CD4-positive, CD25-positive, alpha-beta regulatory T cell (primary cell): Measurements from ENCODE around the gene RAB44. TPM values are rescaled to one million over a fixed set of nuclear protein-coding genes. Genes with fewer than 3 reads are reported as not detected.

Experiments
- ATAC-seq, 2 donors: fragments of 150-1000 bp; cut with Tn5 transposase; one replicate each; pipeline ENCODE4 v1.10.0; 2021; ENCODE audit warnings: low read depth in 2 of 2, moderate number of reproducible peaks in 2 of 2, moderate library complexity in 1 of 2
- DNase-seq, 3 donors: peaks; one replicate each; pipeline versions ENCODE4 v3.0.0 to v3.0.0-alpha.2; 2012 to 2022; ENCODE audit warnings: mixed read lengths in 1 of 3
- H3K27ac ChIP-seq: one replicate; pipeline ENCODE4 v1.7.0; 2013; ENCODE audit warnings: mild to moderate bottlenecking, low read length; ENCODE audit not compliant: insufficient read depth, poor library complexity, severe bottlenecking
- H3K27me3 ChIP-seq: one replicate; pipeline ENCODE4 v1.7.0; 2013; ENCODE audit warnings: low read length; ENCODE audit not compliant: control insufficient read depth, insufficient read depth
- H3K36me3 ChIP-seq: one replicate; pipeline ENCODE4 v1.7.0; 2013; ENCODE audit warnings: mild to moderate bottlenecking, low read length, moderate library complexity; ENCODE audit not compliant: control insufficient read depth, insufficient read depth
- H3K4me1 ChIP-seq: 2 replicates; pipeline ENCODE4 v1.7.0; 2013; ENCODE audit warnings: mild to moderate bottlenecking, low read length; ENCODE audit not compliant: insufficient read depth, control insufficient read depth, poor library complexity, severe bottlenecking
- H3K4me3 ChIP-seq: one replicate; pipeline ENCODE4 v1.7.0; 2013; ENCODE audit warnings: low read depth, mild to moderate bottlenecking, low read length, moderate library complexity
- H3K9me3 ChIP-seq, 2 experiments: 1 replicate in 1 of 2; 2 replicates in 1 of 2; pipeline ENCODE4 v1.7.0; 2013; ENCODE audit warnings: low read length in 2 of 2, mild to moderate bottlenecking in 1 of 2, moderate library complexity in 1 of 2; ENCODE audit not compliant: control insufficient read depth in 2 of 2
- H3K27ac Mint-ChIP-seq, 3 donors: one replicate each; pipeline ENCODE4 v1.8.0; 2020 to 2022; ENCODE audit warnings: mild to moderate bottlenecking in 3 of 3, mixed read lengths in 3 of 3, moderate library complexity in 2 of 3
- H3K27me3 Mint-ChIP-seq: one replicate; pipeline ENCODE4 v1.8.0; 2022; ENCODE audit warnings: mild to moderate bottlenecking, mixed read lengths
- H3K36me3 Mint-ChIP-seq: one replicate; pipeline ENCODE4 v1.8.0; 2020; ENCODE audit warnings: mixed read lengths
- H3K4me1 Mint-ChIP-seq, 4 donors: one replicate each; pipeline ENCODE4 v1.8.0; 2020 to 2022; ENCODE audit warnings: mixed read lengths in 4 of 4, mild to moderate bottlenecking in 1 of 4
- H3K4me3 Mint-ChIP-seq, 4 donors: one replicate each; pipeline ENCODE4 v1.8.0; 2020 to 2022; ENCODE audit warnings: mild to moderate bottlenecking in 4 of 4, mixed read lengths in 4 of 4, moderate library complexity in 3 of 4
- H3K9me3 Mint-ChIP-seq, 7 donors: one replicate each; pipeline ENCODE4 v1.8.0; 2020 to 2022; ENCODE audit warnings: mixed read lengths in 7 of 7, mild to moderate bottlenecking in 3 of 7, moderate library complexity in 2 of 7
- polyA plus RNA-seq, 4 donors: library from polyadenylated mRNA; unstranded; fragments of 300-500 nt; fragmentation: Illumina TruSeq; gene quantifications; one replicate each; pipeline ENCODE4 v1.2.3, GENCODE V29; 2021
- total RNA-seq: library from RNA; stranded (reverse); gene quantifications from one replicate; pipeline ENCODE4 v1.2.3, GENCODE V29; 2022

The RAB44 gene
- total and polyA plus RNA-seq, 5 donors from 2014 or later, result 0.27 TPM; not detected in 4

GRCh38 chr6:36663504-36664446 lies 33.9 kb upstream of the RAB44 start:
- no peak for ATAC-seq
- H3K27ac Mint-ChIP-seq, result peak overlapping the region in 1 of 3 donors; percentile 36

DNA sequence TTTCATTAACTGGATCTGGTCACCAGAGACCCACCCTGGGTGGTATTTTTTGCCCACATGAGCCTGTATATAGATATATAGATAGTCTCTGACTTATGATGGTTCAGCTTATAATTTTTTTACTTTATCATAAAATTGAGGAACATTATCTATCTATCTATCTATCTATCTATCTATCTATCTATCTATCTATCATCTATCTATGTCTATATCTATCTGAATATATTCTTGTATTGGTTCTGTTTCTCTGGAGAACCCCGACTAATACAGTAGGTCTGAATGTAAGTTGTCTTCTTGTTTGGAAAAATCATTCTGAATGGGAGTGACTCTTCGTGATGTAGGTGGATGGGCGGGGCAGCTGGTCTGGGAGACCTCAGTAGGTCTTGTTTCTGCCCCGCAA lies 32.4 kb upstream of the RAB44 start:
- DNase-seq, result no peak
- H3K9me3 ChIP-seq, result no peaks in the 10 kb centered on the region
- no peaks in the 10 kb centered on the region for H3K9me3 Mint-ChIP-seq
- no peaks in the 10 kb centered on the region for H3K4me1 ChIP-seq
- peaks cover 7% of the 10 kb centered on the region for H3K27me3 ChIP-seq
- peaks cover 5% of the 10 kb centered on the region for H3K27me3 Mint-ChIP-seq
- ATAC-seq, result no peak
- no peaks in the 10 kb centered on the region for H3K36me3 Mint-ChIP-seq
- no peak overlapping the region for H3K4me3 Mint-ChIP-seq
- H3K4me1 Mint-ChIP-seq, result peaks cover 0 to 10% (median 4%) of the 10 kb centered on the region in 4 donors
- H3K4me3 ChIP-seq, result no peak overlapping the region
- no peak overlapping the region for H3K27ac Mint-ChIP-seq
- H3K27ac ChIP-seq, result no peak overlapping the region
- H3K36me3 ChIP-seq, result no peaks in the 10 kb centered on the region

More at GRCh38 chr6:36663504-36664446, 33.9 kb upstream of the RAB44 start:
- H3K4me3 ChIP-seq, result no peak overlapping the region
- peaks cover 18% of the 10 kb centered on the region for H3K27me3 Mint-ChIP-seq
- no peak for DNase-seq
- no peaks in the 10 kb centered on the region for H3K36me3 ChIP-seq
- H3K4me1 ChIP-seq, result no peaks in the 10 kb centered on the region
- peaks cover 17% of the 10 kb centered on the region for H3K27me3 ChIP-seq
- H3K9me3 ChIP-seq, result no peaks in the 10 kb centered on the region
- H3K4me1 Mint-ChIP-seq, result peaks cover 0 to 10% (median 4%) of the 10 kb centered on the region in 4 donors
- no peak overlapping the region for H3K4me3 Mint-ChIP-seq
- H3K9me3 Mint-ChIP-seq, result no peaks in the 10 kb centered on the region
- H3K27ac ChIP-seq, result no peak overlapping the region
- no peaks in the 10 kb centered on the region for H3K36me3 Mint-ChIP-seq

- Mint-ChIP-seq H3K27ac (no peak overlapping the region), H3K27me3 (peaks cover 5% of the 10 kb centered on the region), H3K4me3 (no peak overlapping the region), H3K36me3 (no peaks in the 10 kb centered on the region), H3K9me3 (no peaks in the 10 kb centered on the region), H3K4me1 (peaks cover 0 to 10% (median 4%) of the 10 kb centered on the region in 4 donors)
- H3K36me3 ChIP-seq, result no peaks in the 10 kb centered on the region
- no peak overlapping the region for H3K4me3 ChIP-seq
- ATAC-seq (no peak), DNase-seq (no peak)
- no peaks in the 10 kb centered on the region for H3K4me1 ChIP-seq
- H3K9me3 ChIP-seq, result no peaks in the 10 kb centered on the region
- no peak overlapping the region for H3K27ac ChIP-seq
- peaks cover 2% of the 10 kb centered on the region for H3K27me3 ChIP-seq
Observed at GRCh38 chr6:36666287-36666686, 31.3 kb upstream of the RAB44 start.

GRCh38 chr6:36666826-36667591 lies 30.6 kb upstream of the RAB44 start:
- no peaks in the 10 kb centered on the region for H3K4me1 ChIP-seq
- no peaks in the 10 kb centered on the region for H3K9me3 Mint-ChIP-seq
- ATAC-seq (no peak), DNase-seq (no peak)
- no peak overlapping the region for H3K4me3 Mint-ChIP-seq
- H3K36me3 ChIP-seq, result no peaks in the 10 kb centered on the region
- H3K4me3 ChIP-seq, result no peak overlapping the region
- H3K27me3 Mint-ChIP-seq, result peaks cover 5% of the 10 kb centered on the region
- no peaks in the 10 kb centered on the region for H3K9me3 ChIP-seq
- H3K27ac ChIP-seq, result no peak overlapping the region
- no peaks in the 10 kb centered on the region for H3K27me3 ChIP-seq
- H3K4me1 Mint-ChIP-seq, result peaks cover 0 to 10% (median 4%) of the 10 kb centered on the region in 4 donors
- H3K36me3 Mint-ChIP-seq, result no peaks in the 10 kb centered on the region
- H3K27ac Mint-ChIP-seq, result no peak overlapping the region

DNA sequence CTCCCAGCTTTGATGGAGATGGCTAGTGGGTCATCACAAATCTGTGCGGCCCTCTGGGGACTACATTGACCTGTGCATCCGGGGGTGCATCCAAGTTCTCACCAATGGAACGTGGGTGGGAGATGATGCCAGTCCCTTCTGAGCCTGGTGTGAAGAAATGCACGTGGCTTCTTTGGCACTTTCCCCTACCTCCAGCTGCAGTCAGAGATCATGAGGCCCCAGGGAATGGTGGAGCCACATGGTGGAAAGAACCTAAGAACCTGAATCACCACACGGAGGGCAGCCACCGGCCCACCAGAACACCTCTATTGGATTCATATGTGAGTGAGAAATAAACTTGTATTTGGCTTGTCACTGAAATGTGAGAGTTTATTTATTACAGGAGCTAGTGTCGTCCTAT lies 29.0 kb upstream of the RAB44 start:
- no peaks in the 10 kb centered on the region for H3K27me3 ChIP-seq
- Mint-ChIP-seq H3K9me3 (no peaks in the 10 kb centered on the region), H3K27ac (no peak overlapping the region), H3K27me3 (no peaks in the 10 kb centered on the region), H3K36me3 (no peaks in the 10 kb centered on the region), H3K4me1 (peaks cover 0 to 2% (median 0%) of the 10 kb centered on the region in 4 donors), H3K4me3 (peak overlapping the region in 1 of 4 donors; percentile 76)
- DNase-seq (no peak), ATAC-seq (no peak)
- no peak overlapping the region for H3K4me3 ChIP-seq
- no peaks in the 10 kb centered on the region for H3K9me3 ChIP-seq
- H3K4me1 ChIP-seq, result no peaks in the 10 kb centered on the region
- no peaks in the 10 kb centered on the region for H3K36me3 ChIP-seq
- H3K27ac ChIP-seq, result no peak overlapping the region

GRCh38 chr6:36669002-36669401 lies 28.6 kb upstream of the RAB44 start:
- Histone ChIP-seq H3K9me3 (no peaks in the 10 kb centered on the region), H3K27ac (no peak overlapping the region), H3K4me3 (no peak overlapping the region), H3K27me3 (no peaks in the 10 kb centered on the region), H3K36me3 (no peaks in the 10 kb centered on the region), H3K4me1 (no peaks in the 10 kb centered on the region)
- H3K4me3 Mint-ChIP-seq, result no peak overlapping the region
- ATAC-seq, result no peak
- H3K36me3 Mint-ChIP-seq, result no peaks in the 10 kb centered on the region
- no peaks in the 10 kb centered on the region for H3K9me3 Mint-ChIP-seq
- peaks cover 0 to 2% (median 0%) of the 10 kb centered on the region in 4 donors for H3K4me1 Mint-ChIP-seq
- H3K27ac Mint-ChIP-seq, result no peak overlapping the region
- H3K27me3 Mint-ChIP-seq, result no peaks in the 10 kb centered on the region
- DNase-seq, result no peak

DNA sequence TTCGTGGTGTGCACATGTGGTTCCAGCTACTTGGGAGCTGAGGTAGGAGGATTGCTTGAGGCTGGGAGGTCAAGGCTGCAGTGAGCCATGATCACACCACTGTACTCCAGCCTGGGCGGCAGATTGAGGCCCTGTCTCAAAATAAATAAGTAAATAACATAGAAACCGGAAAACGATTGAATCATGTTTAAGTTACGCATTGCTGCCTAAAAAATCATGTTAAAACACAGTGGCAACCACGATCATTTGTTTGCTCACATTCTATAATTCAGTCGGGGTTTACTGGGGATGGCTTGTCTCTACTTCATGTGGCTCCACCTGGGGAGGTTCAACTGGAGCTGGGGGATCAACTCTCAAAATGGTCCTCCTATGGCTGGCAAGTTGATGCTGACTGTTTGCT lies 27.4 kb upstream of the RAB44 start:
- Histone ChIP-seq H3K4me3 (no peak overlapping the region), H3K4me1 (no peaks in the 10 kb centered on the region), H3K9me3 (no peaks in the 10 kb centered on the region), H3K36me3 (no peaks in the 10 kb centered on the region), H3K27ac (no peak overlapping the region), H3K27me3 (no peaks in the 10 kb centered on the region)
- Mint-ChIP-seq H3K27ac (no peak overlapping the region), H3K4me1 (no peaks in the 10 kb centered on the region), H3K9me3 (no peaks in the 10 kb centered on the region), H3K36me3 (no peaks in the 10 kb centered on the region), H3K27me3 (peaks cover 4% of the 10 kb centered on the region), H3K4me3 (no peak overlapping the region)
- no peak for DNase-seq
- ATAC-seq, result no peak
